GM23338 (cell line): ENCODE measurements around the gene TPCN2. TPM values are rescaled to one million over a fixed set of nuclear protein-coding genes. Genes with fewer than 3 reads are reported as not detected.

Experiments used
- ATAC-seq: fragments of 200-7000 bp; cut with Tn5 transposase; 3 replicates; pipeline ENCODE4 v1.9.1; 2020
- DNase-seq: peaks from one replicate; pipeline ENCODE4 v3.0.0-alpha.2; 2015; ENCODE audit warnings: low spot score
- H2AFZ ChIP-seq: fragments of 200-600 bp; sonication (generic); 2 replicates; pipeline ENCODE4 v1.8.0; 2016; ENCODE audit warnings: antibody characterized with exemption, mild to moderate bottlenecking, moderate library complexity
- H3F3A ChIP-seq: fragments of 200-600 bp; sonication (generic); replicated peaks from 2 replicates; pipeline ENCODE4 v1.8.0; 2017; ENCODE audit warnings: antibody characterized with exemption, mixed run types, low read depth
- H3K27ac ChIP-seq: fragments of 200-600 bp; sonication (generic); 2 replicates; pipeline ENCODE4 v1.6.1; 2016; ENCODE audit warnings: low read depth
- H3K27me3 ChIP-seq: fragments of 200-600 bp; sonication (generic); 2 replicates; pipeline ENCODE4 v1.8.0; 2016; ENCODE audit warnings: mild to moderate bottlenecking, mixed run types, moderate library complexity; ENCODE audit not compliant: insufficient read depth
- H3K36me3 ChIP-seq: fragments of 200-600 bp; sonication (generic); 2 replicates; pipeline ENCODE4 v1.8.0; 2016; ENCODE audit warnings: mild to moderate bottlenecking; ENCODE audit not compliant: insufficient read depth
- H3K4me1 ChIP-seq: fragments of 200-600 bp; sonication (generic); 2 replicates; pipeline ENCODE4 v1.8.0; 2016; ENCODE audit warnings: mild to moderate bottlenecking, moderate library complexity; ENCODE audit not compliant: insufficient read depth
- H3K4me2 ChIP-seq: fragments of 200-600 bp; sonication (generic); 2 replicates; pipeline ENCODE4 v1.7.1; 2017; ENCODE audit warnings: mixed run types
- H3K4me3 ChIP-seq: fragments of 200-600 bp; sonication (generic); 2 replicates; pipeline ENCODE4 v1.6.1; 2016; ENCODE audit warnings: mixed run types
- H3K79me2 ChIP-seq: fragments of 200-600 bp; sonication (generic); replicated peaks from 2 replicates; pipeline ENCODE4 v1.8.0; 2017; ENCODE audit warnings: mild to moderate bottlenecking; ENCODE audit not compliant: insufficient read depth
- H3K9me2 ChIP-seq: fragments of 200-600 bp; sonication (generic); 2 replicates; pipeline ENCODE4 v1.8.0; 2017; ENCODE audit not compliant: insufficient read depth
- H4K20me1 ChIP-seq: fragments of 200-600 bp; sonication (generic); replicated peaks from 2 replicates; pipeline ENCODE4 v1.8.0; 2017; ENCODE audit warnings: mild to moderate bottlenecking; ENCODE audit not compliant: insufficient read depth
- H3K27ac Mint-ChIP-seq: 2 replicates; pipeline ENCODE4 v1.8.0; 2020; ENCODE audit warnings: inconsistent platforms, mild to moderate bottlenecking, moderate library complexity, mixed read lengths
- H3K27me3 Mint-ChIP-seq: 3 replicates; pipeline ENCODE4 v1.8.0; 2022; ENCODE audit warnings: low read depth, mild to moderate bottlenecking, moderate library complexity, mixed read lengths, inconsistent platforms; ENCODE audit not compliant: insufficient read depth, poor library complexity
- H3K36me3 Mint-ChIP-seq: 3 replicates; pipeline ENCODE4 v1.8.0; 2021; ENCODE audit warnings: low read depth, mild to moderate bottlenecking, inconsistent platforms, moderate library complexity, mixed read lengths
- H3K4me1 Mint-ChIP-seq: 3 replicates; pipeline ENCODE4 v1.8.0; 2020; ENCODE audit warnings: mild to moderate bottlenecking, inconsistent platforms, mixed read lengths
- H3K4me3 Mint-ChIP-seq: 3 replicates; pipeline ENCODE4 v1.8.0; 2021; ENCODE audit warnings: moderate library complexity, mild to moderate bottlenecking, inconsistent platforms, mixed read lengths
- H3K9me3 Mint-ChIP-seq: 3 replicates; pipeline ENCODE4 v1.8.0; 2020; ENCODE audit warnings: moderate library complexity, mild to moderate bottlenecking, inconsistent platforms, mixed read lengths
- CREB1 ChIP-seq: fragments of 250-450 bp; sonication (Bioruptor Pico); IDR thresholded peaks from 2 replicates; pipeline ENCODE4 v1.5.0; 2020; ENCODE audit warnings: low read depth, mild to moderate bottlenecking, moderate library complexity
- CTCF ChIP-seq, 2 experiments: fragments of 200-600 bp in 1 of 2; sonication (generic) in 1 of 2; conservative IDR thresholded peaks; 2 replicates each; pipeline versions ENCODE4 v1.5.1 to v1.6.1; 2016 to 2017; ENCODE audit warnings: antibody characterized with exemption in 2 of 2, low read depth in 2 of 2, mild to moderate bottlenecking in 2 of 2, moderate library complexity in 1 of 2
- ETS1 ChIP-seq: IDR thresholded peaks from 2 replicates; pipeline ENCODE4 v1.6.1; 2016; ENCODE audit warnings: antibody characterized with exemption
- EZH2 ChIP-seq: fragments of 200-600 bp; sonication (generic); IDR thresholded peaks from one replicate; pipeline ENCODE4 v1.8.0; 2017; ENCODE audit warnings: antibody characterized with exemption, mild to moderate bottlenecking, low read depth; ENCODE audit not compliant: unreplicated experiment
- EZH2phosphoT487 ChIP-seq: fragments of 200-600 bp; sonication (generic); IDR thresholded peaks from one replicate; pipeline ENCODE4 v1.8.1; 2018; ENCODE audit warnings: antibody characterized with exemption; ENCODE audit not compliant: unreplicated experiment
- JUNB ChIP-seq: IDR thresholded peaks from one replicate; pipeline ENCODE4 v1.6.1; 2016; ENCODE audit warnings: antibody characterized with exemption; ENCODE audit not compliant: unreplicated experiment
- NANOG ChIP-seq: IDR thresholded peaks from 2 replicates; pipeline ENCODE4 v1.6.1; 2016; ENCODE audit warnings: antibody characterized with exemption, borderline replicate concordance
- POLR2AphosphoS5 ChIP-seq: IDR thresholded peaks from 2 replicates; pipeline ENCODE4 v1.6.1; 2016; ENCODE audit warnings: antibody characterized with exemption, low read depth
- REST ChIP-seq: IDR thresholded peaks from one replicate; pipeline ENCODE4 v1.6.1; 2018; ENCODE audit warnings: antibody characterized with exemption; ENCODE audit not compliant: unreplicated experiment
- STAT1 ChIP-seq: IDR thresholded peaks from one replicate; pipeline ENCODE4 v1.6.1; 2016; ENCODE audit warnings: antibody characterized with exemption; ENCODE audit not compliant: unreplicated experiment
- ZNF114 ChIP-seq: fragments of 250-450 bp; sonication (Bioruptor Pico); IDR thresholded peaks from 2 replicates; pipeline ENCODE4 v1.5.0; 2020; ENCODE audit warnings: mild to moderate bottlenecking, moderate library complexity
- ZNF331 ChIP-seq: fragments of 250-450 bp; sonication (Bioruptor Pico); IDR thresholded peaks from 2 replicates; pipeline ENCODE4 v1.5.0; 2020; ENCODE audit warnings: low read depth, mild to moderate bottlenecking, moderate library complexity
- ZNF462 ChIP-seq: fragments of 250-450 bp; sonication (Bioruptor Pico); IDR thresholded peaks from 2 replicates; pipeline ENCODE4 v1.5.0; 2020; ENCODE audit warnings: mild to moderate bottlenecking, moderate library complexity
- polyA plus RNA-seq: library from polyadenylated mRNA; unstranded; fragments of >200 nt; fragmentation: Nextera tagmentation; extraction: Ambion mirVana; gene quantifications from 2 replicates; pipeline ENCODE4 v1.2.1, GENCODE V29; 2016
- total RNA-seq: library from RNA; depleted of rRNA; stranded (reverse); fragments of >200 nt; shearing (Covaris generic); gene quantifications from 2 replicates; pipeline ENCODE4 v1.2.3, GENCODE V29; 2014

The TPCN2 gene
- total and polyA plus RNA-seq, 2 experiments from 2014 or later = 5.8 to 14.7 TPM

GRCh38 chr11:69040581-69041260 is 8.0 kb upstream of the TPCN2 start:
- no peak overlapping the region for H2AFZ ChIP-seq

More at GRCh38 chr11:69040581-69041260, 8.0 kb upstream of the TPCN2 start:
- Mint-ChIP-seq H3K27ac (no peak overlapping the region; the same call in 1 of the 2 replicates), H3K4me1 (peaks cover 29% of the 10 kb centered on the region), H3K4me3 (no peak overlapping the region), H3K27me3 (no peaks in the 10 kb centered on the region), H3K9me3 (no peaks in the 10 kb centered on the region), H3K36me3 (no peaks in the 10 kb centered on the region)
- Histone ChIP-seq H3K36me3 (no peaks in the 10 kb centered on the region), H3K4me2 (no peak overlapping the region), H4K20me1 (no peaks in the 10 kb centered on the region), H3K4me3 (no peak overlapping the region), H3K27ac (no peak overlapping the region), H3F3A (no peaks in the 10 kb centered on the region), H3K9me2 (peaks cover 8% of the 10 kb centered on the region; the same call in 1 of the 2 replicates), H3K4me1 (peaks cover 7% of the 10 kb centered on the region; the same call in 1 of the 2 replicates), H3K79me2 (no peaks in the 10 kb centered on the region), H3K27me3 (no peaks in the 10 kb centered on the region)
- no peak for TF ChIP-seq CTCF (conservative IDR thresholded peaks at IDR 0.05; ENCODE audit: low read depth in 2 of 2)
- TF ChIP-seq POLR2AphosphoS5 = no peak
- no peak for TF ChIP-seq NANOG
- no peak for TF ChIP-seq CREB1
- TF ChIP-seq STAT1 = no peak
- TF ChIP-seq ETS1 = no peak
- TF ChIP-seq REST = no peak
- no peak for TF ChIP-seq EZH2
- TF ChIP-seq EZH2phosphoT487 = no peak
- TF ChIP-seq ZNF331 (CRISPR knock-in tag) = no peak
- no peak for TF ChIP-seq ZNF114 (CRISPR knock-in tag)
- TF ChIP-seq ZNF462 = no peak
- TF ChIP-seq JUNB = no peak
- DNase-seq = no peak
- no peak for ATAC-seq
